ENCODE measurements around the gene LRRC3.

The LRRC3 gene

GRCh38 chr21:44510109-44510507, 54.8 kb downstream of the LRRC3 start:
- no peak overlapping the region for H3K27ac Mint-ChIP-seq
- peaks cover 26% of the 10 kb centered on the region for H3K4me1 Mint-ChIP-seq
- H3K27me3 Mint-ChIP-seq (ENCODE audit: low read depth, poor library complexity): peaks cover 4% of the 10 kb centered on the region
- H3K36me3 Mint-ChIP-seq (ENCODE audit: low read depth): no peaks in the 10 kb centered on the region
- H3K9me3 Mint-ChIP-seq: no peaks in the 10 kb centered on the region
- no peak for DNase-seq
- TF ChIP-seq CTCF (IDR thresholded peaks at IDR 0.05): no peak
- H3K4me3 Mint-ChIP-seq: no peak overlapping the region

- no peak overlapping the region for H3K27ac Mint-ChIP-seq
- peaks cover 4% of the 10 kb centered on the region for H3K27me3 Mint-ChIP-seq (ENCODE audit: low read depth, poor library complexity)
- peaks cover 21% of the 10 kb centered on the region for H3K4me1 Mint-ChIP-seq
- H3K36me3 Mint-ChIP-seq (ENCODE audit: low read depth): no peaks in the 10 kb centered on the region
- TF ChIP-seq CTCF (IDR thresholded peaks at IDR 0.05): peak; percentile 95
- no peaks in the 10 kb centered on the region for H3K9me3 Mint-ChIP-seq
- peak; percentile 82 for DNase-seq
- no peak overlapping the region for H3K4me3 Mint-ChIP-seq
Observed at GRCh38 chr21:44510508-44511218, 55.4 kb downstream of the LRRC3 start.

GRCh38 chr21:44511219-44511937, 56.1 kb downstream of the LRRC3 start:
- Mint-ChIP-seq H3K4me3 (no peak overlapping the region), H3K27ac (no peak overlapping the region), H3K27me3 (ENCODE audit: low read depth, poor library complexity) (peaks cover 4% of the 10 kb centered on the region), H3K36me3 (ENCODE audit: low read depth) (no peaks in the 10 kb centered on the region), H3K9me3 (no peaks in the 10 kb centered on the region), H3K4me1 (peaks cover 14% of the 10 kb centered on the region)
- DNase-seq: no peak
- TF ChIP-seq CTCF (IDR thresholded peaks at IDR 0.05): no peak
